Endothelial cell of umbilical vein (primary cell): Measurements from ENCODE around the gene ZNF385D.

Source experiments
- EZH2 ChIP-seq: IDR thresholded peaks from 2 replicates; pipeline ENCODE4 v1.6.1; 2012; ENCODE audit warnings: borderline replicate concordance, low read depth, mild to moderate bottlenecking, moderate library complexity, low read length, inconsistent platforms; ENCODE audit not compliant: severe bottlenecking
- MYC ChIP-seq: IDR thresholded peaks from one replicate; pipeline ENCODE4 v1.6.1; 2011; ENCODE audit warnings: mild to moderate bottlenecking, low read depth, low read length
- POLR2A ChIP-seq: IDR thresholded peaks from 2 replicates; pipeline ENCODE4 v1.6.1; 2012; ENCODE audit warnings: low read depth, mild to moderate bottlenecking, control low read depth, low read length
- POLR2AphosphoS5 ChIP-seq: IDR thresholded peaks from 2 replicates; pipeline ENCODE4 v1.6.1; 2012; ENCODE audit warnings: low read depth, mild to moderate bottlenecking, control low read depth, low read length, moderate library complexity; ENCODE audit not compliant: insufficient read depth
- TF ChIP-seq, protein P1 (sequence below), 2 donors: IDR thresholded peaks; 1 replicate in 1 of 2; 2 replicates in 1 of 2; pipeline ENCODE4 v1.5.1; 2011; ENCODE audit warnings: low read length in 2 of 2, mild to moderate bottlenecking in 2 of 2, moderate library complexity in 2 of 2, control low read depth in 1 of 2, inconsistent platforms in 1 of 2, low read depth in 1 of 2; ENCODE audit not compliant: insufficient read depth in 1 of 2; ENCODE audit errors: extremely low read depth in 1 of 2
- TF ChIP-seq, protein P2 (sequence below): IDR thresholded peaks from 2 replicates; pipeline ENCODE4 v1.6.1; 2011; ENCODE audit not compliant: insufficient read depth, insufficient read length

DNA sequence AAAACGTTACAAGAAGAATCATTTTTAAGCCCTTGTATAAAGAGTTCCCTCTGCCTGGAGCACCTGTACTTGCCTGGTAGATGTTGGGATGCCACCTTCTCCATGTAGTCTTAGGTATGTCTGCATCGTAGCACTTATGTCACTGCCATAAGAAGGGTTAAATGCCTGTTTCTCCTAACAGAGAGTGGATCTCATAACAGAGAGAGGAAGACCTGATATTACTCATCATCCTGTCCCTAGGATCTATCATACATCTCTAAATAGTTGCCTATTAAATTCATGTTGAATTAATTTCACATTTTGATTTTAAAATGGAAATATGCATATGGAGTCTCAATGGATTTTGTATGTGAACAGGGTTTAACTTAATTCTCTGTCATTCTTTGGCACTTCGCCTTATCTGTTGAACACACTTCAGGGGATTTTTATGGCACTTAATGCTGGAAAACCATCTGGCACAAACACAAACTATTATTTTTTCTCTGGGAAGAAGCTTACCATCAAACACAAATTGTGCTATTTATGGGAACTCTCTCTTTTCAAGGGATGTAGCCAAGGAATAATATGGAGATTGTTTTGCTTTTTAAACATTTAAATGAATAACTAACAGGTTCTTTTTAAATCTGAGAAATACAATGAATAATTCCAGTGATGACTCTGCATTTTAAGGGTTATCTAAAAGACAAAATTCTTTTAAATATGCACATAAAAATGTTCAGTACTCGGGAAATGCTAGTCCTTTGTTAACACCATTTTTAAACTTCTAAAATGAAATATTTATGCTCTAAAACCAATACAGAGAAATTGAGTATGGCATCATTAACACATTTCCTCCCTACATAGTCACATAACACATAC, 230.7 kb downstream of the ZNF385D start:
- TF ChIP-seq POLR2AphosphoS5 (no peak), EZH2 (no peak), POLR2A (no peak), MYC (no peak)
- TF ChIP-seq, protein P1, sequence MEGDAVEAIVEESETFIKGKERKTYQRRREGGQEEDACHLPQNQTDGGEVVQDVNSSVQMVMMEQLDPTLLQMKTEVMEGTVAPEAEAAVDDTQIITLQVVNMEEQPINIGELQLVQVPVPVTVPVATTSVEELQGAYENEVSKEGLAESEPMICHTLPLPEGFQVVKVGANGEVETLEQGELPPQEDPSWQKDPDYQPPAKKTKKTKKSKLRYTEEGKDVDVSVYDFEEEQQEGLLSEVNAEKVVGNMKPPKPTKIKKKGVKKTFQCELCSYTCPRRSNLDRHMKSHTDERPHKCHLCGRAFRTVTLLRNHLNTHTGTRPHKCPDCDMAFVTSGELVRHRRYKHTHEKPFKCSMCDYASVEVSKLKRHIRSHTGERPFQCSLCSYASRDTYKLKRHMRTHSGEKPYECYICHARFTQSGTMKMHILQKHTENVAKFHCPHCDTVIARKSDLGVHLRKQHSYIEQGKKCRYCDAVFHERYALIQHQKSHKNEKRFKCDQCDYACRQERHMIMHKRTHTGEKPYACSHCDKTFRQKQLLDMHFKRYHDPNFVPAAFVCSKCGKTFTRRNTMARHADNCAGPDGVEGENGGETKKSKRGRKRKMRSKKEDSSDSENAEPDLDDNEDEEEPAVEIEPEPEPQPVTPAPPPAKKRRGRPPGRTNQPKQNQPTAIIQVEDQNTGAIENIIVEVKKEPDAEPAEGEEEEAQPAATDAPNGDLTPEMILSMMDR (IDR thresholded peaks at IDR 0.05; ENCODE audit: extremely low read depth in 1 of 2, insufficient read depth in 1 of 2, low read depth in 1 of 2, low read length in 2 of 2), result no peak
- TF ChIP-seq, protein P2, sequence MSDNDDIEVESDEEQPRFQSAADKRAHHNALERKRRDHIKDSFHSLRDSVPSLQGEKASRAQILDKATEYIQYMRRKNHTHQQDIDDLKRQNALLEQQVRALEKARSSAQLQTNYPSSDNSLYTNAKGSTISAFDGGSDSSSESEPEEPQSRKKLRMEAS, result no peak
